ENCODE data around the gene ZDHHC11.
"Not testable (repeated sequence)": the region's sequence is repeated elsewhere in the genome, so short reads cannot be mapped to it uniquely, and the experiment has no call there.

ZDHHC11 gene

DNA sequence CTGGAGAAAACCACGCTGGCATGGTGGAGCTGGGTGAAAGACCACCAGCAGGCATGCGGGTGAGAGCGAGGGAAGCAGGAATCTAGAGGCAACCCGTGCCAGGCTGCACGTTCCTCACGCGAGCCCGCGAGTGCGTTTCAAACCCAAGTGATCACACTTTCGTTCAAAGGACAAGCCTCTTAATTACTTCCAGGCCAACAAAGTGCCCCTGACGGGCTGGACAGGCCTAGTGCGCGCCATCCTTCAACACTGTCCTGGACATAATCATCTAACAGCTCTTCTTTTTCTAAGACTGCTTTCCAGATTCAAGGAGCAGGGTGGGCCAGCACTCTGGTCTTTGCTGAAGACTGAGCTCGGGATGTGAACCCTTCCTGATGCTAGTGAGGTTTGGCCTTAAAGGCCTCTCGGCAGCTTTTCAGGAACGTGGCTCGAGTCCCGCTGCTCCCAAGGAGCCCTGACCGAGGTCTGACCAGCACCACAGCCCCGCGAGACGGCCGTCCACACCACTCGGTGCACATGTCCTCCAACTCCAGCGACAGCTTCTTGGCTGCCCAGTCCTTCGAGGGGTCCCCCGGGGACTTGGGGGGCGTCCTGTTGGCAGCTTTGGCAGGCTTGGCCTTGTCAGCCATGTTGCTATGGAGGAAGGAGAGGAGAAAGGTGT lies 81.2 kb downstream of the ZDHHC11 start:
- not testable (repeated sequence) for H3K27ac ChIP-seq (ENCODE audit: low read depth, low read length); H3K4me1 ChIP-seq (ENCODE audit: control insufficient read depth, low read length)

DNA sequence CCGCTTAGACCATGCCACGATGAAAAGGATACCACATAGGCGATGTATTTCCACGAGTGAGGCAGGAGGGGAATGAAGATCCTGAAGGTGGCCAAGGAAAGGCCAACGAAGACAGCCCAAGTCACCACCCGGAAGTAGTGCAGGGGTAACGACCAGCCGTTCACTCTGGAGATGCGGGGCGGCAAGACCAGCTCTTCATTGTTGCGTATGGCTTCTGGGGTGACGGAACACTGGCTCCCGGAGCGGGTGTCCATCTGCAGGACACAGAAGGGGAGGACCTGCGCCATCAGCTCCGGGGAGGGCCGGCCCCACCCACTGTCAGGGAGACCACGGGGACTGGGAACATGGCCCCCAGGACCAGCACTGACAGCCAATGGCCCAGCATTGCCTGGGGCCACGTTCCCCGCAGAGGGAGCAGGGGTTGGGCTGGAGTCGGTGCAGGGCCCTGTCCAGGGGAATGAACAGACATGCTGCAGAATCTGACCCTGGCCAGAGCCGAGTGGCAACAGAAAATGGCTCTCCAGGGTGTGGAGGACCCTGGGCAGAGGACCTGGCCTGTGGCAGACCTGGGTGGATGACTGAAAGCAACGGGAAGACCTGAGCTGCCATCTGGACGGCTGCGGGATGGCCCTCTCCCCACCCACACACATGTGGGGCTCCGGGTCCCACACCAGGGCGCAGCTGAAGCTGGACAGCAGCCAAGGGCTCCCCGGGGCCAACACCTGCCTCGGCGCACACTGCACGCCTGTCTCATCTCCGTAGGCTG lies 83.9 kb downstream of the ZDHHC11 start:
- no peak overlapping the region for H3K4me3 ChIP-seq (ENCODE audit: low read length)
- TF ChIP-seq, protein P1, sequence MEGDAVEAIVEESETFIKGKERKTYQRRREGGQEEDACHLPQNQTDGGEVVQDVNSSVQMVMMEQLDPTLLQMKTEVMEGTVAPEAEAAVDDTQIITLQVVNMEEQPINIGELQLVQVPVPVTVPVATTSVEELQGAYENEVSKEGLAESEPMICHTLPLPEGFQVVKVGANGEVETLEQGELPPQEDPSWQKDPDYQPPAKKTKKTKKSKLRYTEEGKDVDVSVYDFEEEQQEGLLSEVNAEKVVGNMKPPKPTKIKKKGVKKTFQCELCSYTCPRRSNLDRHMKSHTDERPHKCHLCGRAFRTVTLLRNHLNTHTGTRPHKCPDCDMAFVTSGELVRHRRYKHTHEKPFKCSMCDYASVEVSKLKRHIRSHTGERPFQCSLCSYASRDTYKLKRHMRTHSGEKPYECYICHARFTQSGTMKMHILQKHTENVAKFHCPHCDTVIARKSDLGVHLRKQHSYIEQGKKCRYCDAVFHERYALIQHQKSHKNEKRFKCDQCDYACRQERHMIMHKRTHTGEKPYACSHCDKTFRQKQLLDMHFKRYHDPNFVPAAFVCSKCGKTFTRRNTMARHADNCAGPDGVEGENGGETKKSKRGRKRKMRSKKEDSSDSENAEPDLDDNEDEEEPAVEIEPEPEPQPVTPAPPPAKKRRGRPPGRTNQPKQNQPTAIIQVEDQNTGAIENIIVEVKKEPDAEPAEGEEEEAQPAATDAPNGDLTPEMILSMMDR (IDR thresholded peaks at IDR 0.05; ENCODE audit: low read depth, low read length, poor library complexity, severe bottlenecking) = no peak
- TF ChIP-seq EZH2phosphoT487 (IDR thresholded peaks at IDR 0.05; ENCODE audit: borderline replicate concordance, low read length) = no peak
- no peaks in the 10 kb centered on the region for H3K79me2 ChIP-seq (ENCODE audit: control insufficient read depth, low read length)
- H3K27me3 ChIP-seq (ENCODE audit: control insufficient read depth, low read length) = no peaks in the 10 kb centered on the region
- H3K4me2 ChIP-seq (ENCODE audit: low read length) = no peak overlapping the region
- peaks cover 11% of the 10 kb centered on the region; the same call in 1 of the 2 replicates for H3K9me3 ChIP-seq (ENCODE audit: control insufficient read depth, insufficient read depth, low read length)
- no peaks in the 10 kb centered on the region for H3K36me3 ChIP-seq (ENCODE audit: control insufficient read depth, low read length)
- H3K4me1 ChIP-seq (ENCODE audit: control insufficient read depth, low read length) = no peaks in the 10 kb centered on the region
- no peaks in the 10 kb centered on the region for H3F3A ChIP-seq (ENCODE audit: control insufficient read depth, insufficient read depth)
- H3K27ac ChIP-seq (ENCODE audit: low read depth, low read length) = no peak overlapping the region
- no peaks in the 10 kb centered on the region for H4K20me1 ChIP-seq (ENCODE audit: control insufficient read depth, insufficient read depth, low read depth, low read length)
- no peaks in the 10 kb centered on the region for H3K9me2 ChIP-seq (replicated peaks; ENCODE audit: control insufficient read depth, low read length)

More for the DNA sequence above, 81.2 kb downstream of the ZDHHC11 start:
- not testable (repeated sequence) for H3K9me2 ChIP-seq (replicated peaks; ENCODE audit: control insufficient read depth, low read length); H3K4me2 ChIP-seq (ENCODE audit: low read length); H3K79me2 ChIP-seq (ENCODE audit: control insufficient read depth, low read length); H4K20me1 ChIP-seq (ENCODE audit: control insufficient read depth, insufficient read depth, low read depth, low read length); H3K9me3 ChIP-seq (ENCODE audit: control insufficient read depth, insufficient read depth, low read length); H3K36me3 ChIP-seq (ENCODE audit: control insufficient read depth, low read length); H3F3A ChIP-seq (ENCODE audit: control insufficient read depth, insufficient read depth); H3K27me3 ChIP-seq (ENCODE audit: control insufficient read depth, low read length); H3K4me3 ChIP-seq (ENCODE audit: low read length)

DNA sequence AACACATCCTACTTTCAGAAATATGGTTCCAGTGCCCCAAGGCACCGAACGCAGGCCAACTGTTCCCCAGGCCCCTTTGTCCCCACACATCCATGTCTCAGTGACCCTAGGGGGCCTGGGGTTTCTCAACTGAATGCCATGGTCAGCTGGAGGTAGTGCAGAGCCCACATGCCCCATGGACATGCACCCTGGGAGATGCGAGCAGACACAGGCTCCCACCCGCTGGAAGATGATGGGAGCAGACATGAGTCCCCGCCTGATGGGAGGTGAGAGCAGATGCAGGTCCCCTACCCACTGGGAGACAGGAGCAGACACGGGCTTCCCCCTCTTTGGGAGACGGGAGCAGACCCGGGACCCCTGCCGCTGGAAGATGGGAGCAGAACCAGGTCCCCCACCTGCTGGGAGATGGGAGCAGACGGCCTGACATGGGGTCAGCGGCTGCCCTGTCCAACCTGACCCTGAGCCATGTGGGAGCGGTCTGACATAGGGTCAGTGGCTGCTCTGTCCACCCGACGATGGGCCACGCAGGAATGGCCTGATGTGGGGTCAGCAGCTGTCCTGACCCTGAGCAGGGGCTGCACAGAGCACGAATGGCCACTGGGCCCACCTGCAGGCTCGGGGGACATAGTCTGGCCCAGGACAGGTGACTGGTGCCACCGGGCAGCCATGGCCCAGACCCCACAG lies 84.7 kb downstream of the ZDHHC11 start:
- Histone ChIP-seq H3K27ac (ENCODE audit: low read depth, low read length) (no peak overlapping the region), H3K79me2 (ENCODE audit: control insufficient read depth, low read length) (no peaks in the 10 kb centered on the region), H4K20me1 (ENCODE audit: control insufficient read depth, insufficient read depth, low read depth, low read length) (no peaks in the 10 kb centered on the region), H3K36me3 (ENCODE audit: control insufficient read depth, low read length) (no peaks in the 10 kb centered on the region), H3F3A (ENCODE audit: control insufficient read depth, insufficient read depth) (no peaks in the 10 kb centered on the region), H3K9me2 (replicated peaks; ENCODE audit: control insufficient read depth, low read length) (no peaks in the 10 kb centered on the region), H3K4me1 (ENCODE audit: control insufficient read depth, low read length) (no peaks in the 10 kb centered on the region), H3K4me2 (ENCODE audit: low read length) (no peak overlapping the region), H3K4me3 (ENCODE audit: low read length) (no peak overlapping the region), H3K27me3 (ENCODE audit: control insufficient read depth, low read length) (no peaks in the 10 kb centered on the region), H3K9me3 (ENCODE audit: control insufficient read depth, insufficient read depth, low read length) (peaks cover 11% of the 10 kb centered on the region; the same call in 1 of the 2 replicates)
- TF ChIP-seq EZH2phosphoT487 (IDR thresholded peaks at IDR 0.05; ENCODE audit: borderline replicate concordance, low read length) = no peak
- TF ChIP-seq, protein P1 (IDR thresholded peaks at IDR 0.05; ENCODE audit: low read depth, low read length, poor library complexity, severe bottlenecking) = no peak

All from DOHH2 (cell line).